Activated CD4-positive, alpha-beta T cell treated with anti-CD3 and anti-CD28 coated beads for 1 hour (primary cell): ENCODE results near the gene TUBD1.
"Not testable (repeated sequence)": the region's sequence is repeated elsewhere in the genome, so short reads cannot be mapped to it uniquely, and the experiment has no call there.

Experiments used
- DNase-seq: peaks from one replicate; pipeline ENCODE4 v3.0.0-alpha.2; 2020

Gene TUBD1

GRCh38 chr17:59892924-59893675, at the start of gene TUBD1, which contains the start of gene RPS6KB1:
Gene TUBD1, minus strand, starts transcription at chr17:59892943. Its CDS starts 1,941 bp downstream, at chr17:59891002.
Gene RPS6KB1, plus strand, starts transcription at chr17:59893121. Its CDS starts 64 bp downstream, at chr17:59893185.
- peak; percentile 97 for DNase-seq

- DNase-seq = no peak
Measured at GRCh38 chr17:59941131-59941530, 48.4 kb upstream of the TUBD1 start.

GRCh38 chr17:59940697-59941096, 48.0 kb upstream of the TUBD1 start:
- DNase-seq = not testable (repeated sequence)

GRCh38 chr17:59933317-59933716, 40.6 kb upstream of the TUBD1 start:
- DNase-seq = not testable (repeated sequence)

- DNase-seq = not testable (repeated sequence)
Measured at GRCh38 chr17:59930768-59931167, 38.0 kb upstream of the TUBD1 start.

GRCh38 chr17:59930121-59930520, 37.4 kb upstream of the TUBD1 start:
- DNase-seq = not testable (repeated sequence)

GRCh38 chr17:59920637-59921036, 27.9 kb upstream of the TUBD1 start:
- DNase-seq = not testable (repeated sequence)

GRCh38 chr17:59916446-59916845, 23.7 kb upstream of the TUBD1 start:
- no peak for DNase-seq

- no peak for DNase-seq
Measured at GRCh38 chr17:59914274-59914854, 21.6 kb upstream of the TUBD1 start.

GRCh38 chr17:59907467-59907866, 14.7 kb upstream of the TUBD1 start:
- DNase-seq = no peak

- no peak for DNase-seq
Measured at GRCh38 chr17:59903455-59903854, 10.7 kb upstream of the TUBD1 start.

- no peak for DNase-seq
Measured at GRCh38 chr17:59901604-59902003, 8.9 kb upstream of the TUBD1 start.

- DNase-seq = no peak
Measured at GRCh38 chr17:59899099-59899498, 6.4 kb upstream of the TUBD1 start.

GRCh38 chr17:59897090-59897489, 4.3 kb upstream of the TUBD1 start:
- no peak for DNase-seq

GRCh38 chr17:59893676-59894100, 945 bp upstream of the TUBD1 start:
- DNase-seq = no peak

GRCh38 chr17:59892251-59892923, 356 bp downstream of the TUBD1 start:
- DNase-seq = no peak

- DNase-seq = no peak
Measured at GRCh38 chr17:59890720-59891119, 2.0 kb downstream of the TUBD1 start.

- DNase-seq = no peak
Measured at GRCh38 chr17:59888145-59888750, 4.5 kb downstream of the TUBD1 start.

- DNase-seq = no peak
Measured at GRCh38 chr17:59884861-59885260, 7.9 kb downstream of the TUBD1 start.

- no peak for DNase-seq
Measured at GRCh38 chr17:59878624-59879023, 14.1 kb downstream of the TUBD1 start.

- DNase-seq = no peak
Measured at GRCh38 chr17:59877965-59878364, 14.8 kb downstream of the TUBD1 start.

GRCh38 chr17:59876107-59876506, 16.6 kb downstream of the TUBD1 start:
- no peak for DNase-seq

GRCh38 chr17:59874376-59874775, 18.4 kb downstream of the TUBD1 start:
- no peak for DNase-seq
